GM12892 (cell line): ENCODE measurements around the gene HIP1R.

Experiments used
- POLR2A ChIP-seq: IDR thresholded peaks from 2 replicates; pipeline ENCODE4 v1.6.1; 2011; ENCODE audit warnings: low read depth, low read length, control low read depth
- TAF1 ChIP-seq: IDR thresholded peaks from 2 replicates; pipeline ENCODE4 v1.6.1; 2011; ENCODE audit warnings: low read depth, mild to moderate bottlenecking, control low read depth, low read length, borderline replicate concordance

DNA sequence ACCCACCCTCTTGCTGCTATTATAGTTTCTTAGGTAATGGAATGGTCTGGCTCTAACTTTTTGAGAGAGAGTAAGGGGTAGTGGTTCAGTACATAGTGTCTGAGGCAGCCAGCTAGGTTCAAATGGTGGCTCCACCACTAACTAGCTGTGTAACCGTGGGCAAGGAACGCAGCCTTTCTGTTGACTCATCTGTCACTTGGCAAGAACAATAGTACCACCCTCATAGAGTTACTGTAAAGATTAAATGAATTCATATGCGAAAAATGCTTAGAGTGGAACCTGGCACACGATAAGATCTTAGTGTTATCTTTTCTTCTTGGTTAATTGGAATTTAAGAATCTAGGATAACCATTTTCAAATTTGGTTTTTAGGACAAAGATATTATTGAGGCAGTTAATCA is 46.9 kb upstream of the HIP1R start:
- no peak for TF ChIP-seq POLR2A
- TF ChIP-seq TAF1 = no peak
